ENCODE results near the gene SAP30. TPM values are rescaled to one million over a fixed set of nuclear protein-coding genes. Genes with fewer than 3 reads are reported as not detected.

SAP30 gene
- total RNA-seq, 1 donor from 2014 or later, result 11.6 TPM

GRCh38 chr4:173386751-173387150, 16.0 kb downstream of the SAP30 start:
- no peaks in the 10 kb centered on the region for H3K36me3 ChIP-seq (ENCODE audit: control insufficient read depth, insufficient read depth, low read length)
- DNase-seq (ENCODE audit: low read depth), result no peak
- no peaks in the 10 kb centered on the region for H3K27me3 ChIP-seq (ENCODE audit: control insufficient read depth, insufficient read depth, low read length)
- H3K4me3 ChIP-seq (ENCODE audit: low read depth, low read length), result no peak overlapping the region
- no peak for TF ChIP-seq CTCF (IDR thresholded peaks at IDR 0.05; ENCODE audit: insufficient read depth, low read length, poor library complexity, severe bottlenecking)

- H3K4me3 ChIP-seq (ENCODE audit: low read depth, low read length), result no peak overlapping the region
- no peaks in the 10 kb centered on the region for H3K27me3 ChIP-seq (ENCODE audit: control insufficient read depth, insufficient read depth, low read length)
- no peak for TF ChIP-seq CTCF (IDR thresholded peaks at IDR 0.05; ENCODE audit: insufficient read depth, low read length, poor library complexity, severe bottlenecking)
- no peaks in the 10 kb centered on the region for H3K36me3 ChIP-seq (ENCODE audit: control insufficient read depth, insufficient read depth, low read length)
- DNase-seq (ENCODE audit: low read depth), result no peak
Measured at GRCh38 chr4:173391701-173392100, 20.9 kb downstream of the SAP30 start.

GRCh38 chr4:173397604-173398003, 26.9 kb downstream of the SAP30 start:
- DNase-seq (ENCODE audit: low read depth), result no peak
- no peak for TF ChIP-seq CTCF (IDR thresholded peaks at IDR 0.05; ENCODE audit: insufficient read depth, low read length, poor library complexity, severe bottlenecking)
- no peaks in the 10 kb centered on the region for H3K27me3 ChIP-seq (ENCODE audit: control insufficient read depth, insufficient read depth, low read length)
- H3K4me3 ChIP-seq (ENCODE audit: low read depth, low read length), result no peak overlapping the region
- H3K36me3 ChIP-seq (ENCODE audit: control insufficient read depth, insufficient read depth, low read length), result no peaks in the 10 kb centered on the region

GRCh38 chr4:173398220-173398619, 27.5 kb downstream of the SAP30 start:
- Histone ChIP-seq H3K36me3 (ENCODE audit: control insufficient read depth, insufficient read depth, low read length) (no peaks in the 10 kb centered on the region), H3K4me3 (ENCODE audit: low read depth, low read length) (no peak overlapping the region), H3K27me3 (ENCODE audit: control insufficient read depth, insufficient read depth, low read length) (no peaks in the 10 kb centered on the region)
- DNase-seq (ENCODE audit: low read depth), result no peak
- no peak for TF ChIP-seq CTCF (IDR thresholded peaks at IDR 0.05; ENCODE audit: insufficient read depth, low read length, poor library complexity, severe bottlenecking)

- no peak for DNase-seq (ENCODE audit: low read depth)
- no peak for TF ChIP-seq CTCF (IDR thresholded peaks at IDR 0.05; ENCODE audit: insufficient read depth, low read length, poor library complexity, severe bottlenecking)
- H3K4me3 ChIP-seq (ENCODE audit: low read depth, low read length), result no peak within 1 kb of the TSS
- H3K36me3 ChIP-seq (ENCODE audit: control insufficient read depth, insufficient read depth, low read length), result no peaks in the 10 kb centered on the region
- no peaks in the 10 kb centered on the region for H3K27me3 ChIP-seq (ENCODE audit: control insufficient read depth, insufficient read depth, low read length)
Measured at GRCh38 chr4:173398779-173399415, 28.1 kb downstream of the SAP30 start, which contains the start of gene SCRG1. Gene SCRG1, minus strand, starts transcription at chr4:173399116. Its CDS starts 7,702 bp downstream, at chr4:173391414.

GRCh38 chr4:173401063-173401462, 30.3 kb downstream of the SAP30 start:
- no peak for DNase-seq (ENCODE audit: low read depth)
- no peaks in the 10 kb centered on the region for H3K27me3 ChIP-seq (ENCODE audit: control insufficient read depth, insufficient read depth, low read length)
- H3K36me3 ChIP-seq (ENCODE audit: control insufficient read depth, insufficient read depth, low read length), result no peaks in the 10 kb centered on the region
- no peak overlapping the region for H3K4me3 ChIP-seq (ENCODE audit: low read depth, low read length)
- TF ChIP-seq CTCF (IDR thresholded peaks at IDR 0.05; ENCODE audit: insufficient read depth, low read length, poor library complexity, severe bottlenecking), result no peak
